ENCODE data around the gene NXPH4.

DNA sequence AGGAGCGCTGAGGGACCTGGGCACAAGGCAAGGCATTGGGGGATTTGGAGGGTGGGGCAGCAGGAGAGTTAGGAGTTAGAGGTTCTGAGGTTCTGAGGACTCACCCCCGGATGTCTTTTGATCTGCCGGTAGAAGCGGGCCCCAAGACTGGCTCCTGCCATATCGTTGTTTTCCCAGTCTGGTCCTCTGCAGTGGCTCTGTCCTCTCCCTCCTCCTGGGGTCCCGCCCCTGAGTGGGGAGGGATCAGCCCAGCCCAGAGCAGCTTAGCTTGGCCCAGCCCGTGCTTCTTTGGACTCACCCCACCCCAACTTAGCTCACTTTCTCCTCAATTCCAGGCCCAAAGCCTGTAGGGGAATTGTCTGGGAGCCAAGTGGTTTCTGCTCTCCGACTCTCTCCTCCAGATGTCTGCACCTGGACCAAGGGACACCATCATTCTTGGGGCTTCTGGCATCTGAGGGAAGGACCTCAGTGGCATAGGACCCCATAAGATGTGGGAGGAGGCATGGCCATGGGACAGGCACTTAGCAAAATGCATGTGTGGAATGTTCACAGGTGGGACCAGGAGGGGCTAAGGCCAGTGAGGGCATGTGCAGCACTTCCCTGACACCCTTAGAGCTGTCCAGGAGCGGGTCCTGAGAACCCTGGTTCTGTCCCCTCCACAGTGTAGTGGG is 20.5 kb downstream of the NXPH4 start:
- TF ChIP-seq, protein P1, sequence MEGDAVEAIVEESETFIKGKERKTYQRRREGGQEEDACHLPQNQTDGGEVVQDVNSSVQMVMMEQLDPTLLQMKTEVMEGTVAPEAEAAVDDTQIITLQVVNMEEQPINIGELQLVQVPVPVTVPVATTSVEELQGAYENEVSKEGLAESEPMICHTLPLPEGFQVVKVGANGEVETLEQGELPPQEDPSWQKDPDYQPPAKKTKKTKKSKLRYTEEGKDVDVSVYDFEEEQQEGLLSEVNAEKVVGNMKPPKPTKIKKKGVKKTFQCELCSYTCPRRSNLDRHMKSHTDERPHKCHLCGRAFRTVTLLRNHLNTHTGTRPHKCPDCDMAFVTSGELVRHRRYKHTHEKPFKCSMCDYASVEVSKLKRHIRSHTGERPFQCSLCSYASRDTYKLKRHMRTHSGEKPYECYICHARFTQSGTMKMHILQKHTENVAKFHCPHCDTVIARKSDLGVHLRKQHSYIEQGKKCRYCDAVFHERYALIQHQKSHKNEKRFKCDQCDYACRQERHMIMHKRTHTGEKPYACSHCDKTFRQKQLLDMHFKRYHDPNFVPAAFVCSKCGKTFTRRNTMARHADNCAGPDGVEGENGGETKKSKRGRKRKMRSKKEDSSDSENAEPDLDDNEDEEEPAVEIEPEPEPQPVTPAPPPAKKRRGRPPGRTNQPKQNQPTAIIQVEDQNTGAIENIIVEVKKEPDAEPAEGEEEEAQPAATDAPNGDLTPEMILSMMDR (conservative IDR thresholded peaks at IDR 0.05): no peak
- TF ChIP-seq ZFX (IDR thresholded peaks at IDR 0.05): no peak
